A673 (cell line): ENCODE results near the gene MEOX2. TPM values are rescaled to one million over a fixed set of nuclear protein-coding genes. Genes with fewer than 3 reads are reported as not detected.

Experiments
- BruUV-seq: library from RNA; stranded (reverse); fragments of 400-500 nt; replicated peaks from 2 replicates; lab custom pipeline; 2021; lab: Mats Ljungman, UMichigan
- CTCF ChIA-PET: fragments of 300-600 bp; sonication (Branson Sonifier 250); formaldehyde crosslinking; loops from one replicate; lab custom pipeline; 2022; ENCODE audit warnings: antibody characterized with exemption; lab: Charles Lee
- POLR2A ChIA-PET: fragments of 300-600 bp; sonication (Branson Sonifier 250); formaldehyde crosslinking; loops from one replicate; lab custom pipeline; 2022; ENCODE audit warnings: antibody characterized with exemption; ENCODE audit not compliant: low non-redundant PET; lab: Charles Lee
- DNase-seq: peaks from one replicate; pipeline ENCODE4 v3.0.0-alpha.2; 2015; ENCODE audit warnings: low spot score
- H3K27ac ChIP-seq: fragments of 200-600 bp; sonication (generic); 2 replicates; pipeline ENCODE4 v1.5.1; 2016; ENCODE audit warnings: mixed run types, low read depth, mild to moderate bottlenecking, mixed read lengths, antibody characterized with exemption, low read length; ENCODE audit not compliant: poor library complexity, severe bottlenecking
- H3K27me3 ChIP-seq: fragments of 200-600 bp; sonication (generic); replicated peaks from 2 replicates; pipeline ENCODE4 v1.6.1; 2017; ENCODE audit warnings: mixed run types, low read depth, mild to moderate bottlenecking, mixed read lengths, antibody characterized with exemption, low read length; ENCODE audit not compliant: insufficient read depth, poor library complexity
- H3K36me3 ChIP-seq: fragments of 200-600 bp; sonication (generic); 2 replicates; pipeline ENCODE4 v1.6.1; 2016; ENCODE audit warnings: mixed run types, mild to moderate bottlenecking, mixed read lengths, antibody characterized with exemption, low read length; ENCODE audit not compliant: insufficient read depth, poor library complexity, severe bottlenecking
- H3K4me1 ChIP-seq: fragments of 200-600 bp; sonication (generic); 2 replicates; pipeline ENCODE4 v1.6.1; 2017; ENCODE audit warnings: mixed run types, mild to moderate bottlenecking, mixed read lengths, antibody characterized with exemption, low read length; ENCODE audit not compliant: insufficient read depth, poor library complexity, severe bottlenecking
- H3K4me3 ChIP-seq: fragments of 200-600 bp; sonication (generic); 2 replicates; pipeline ENCODE4 v1.5.1; 2016; ENCODE audit warnings: low read depth, mixed run types, mild to moderate bottlenecking, mixed read lengths, low read length; ENCODE audit not compliant: poor library complexity, severe bottlenecking
- H3K9me3 ChIP-seq: fragments of 200-600 bp; sonication (generic); 2 replicates; pipeline ENCODE4 v1.6.1; 2016; ENCODE audit warnings: mixed run types, low read depth, mild to moderate bottlenecking, mixed read lengths, antibody characterized with exemption, low read length; ENCODE audit not compliant: poor library complexity, severe bottlenecking
- CTCF ChIP-seq: fragments of 300-800, 200-600 bp; sonication (generic); conservative IDR thresholded peaks from 2 replicates; pipeline ENCODE4 v1.5.1; 2017; ENCODE audit warnings: low read depth, mild to moderate bottlenecking, antibody characterized with exemption, low read length, moderate library complexity, mixed read lengths
- EZH2 ChIP-seq: fragments of 200-600 bp; sonication (generic); IDR thresholded peaks from 2 replicates; pipeline ENCODE4 v1.6.1; 2017; ENCODE audit warnings: borderline replicate concordance, low read depth, mild to moderate bottlenecking, mixed read lengths, antibody characterized with exemption, low read length; ENCODE audit not compliant: poor library complexity, severe bottlenecking
- intact Hi-C: fragments of 100-400 bp; cut with micrococcal nuclease; formaldehyde crosslinking; loops from one replicate; pipeline ENCODE4 v1.10.0; 2022; ENCODE audit not compliant: unreplicated experiment
- total RNA-seq: library from RNA; stranded (reverse); gene quantifications from 2 replicates; pipeline ENCODE4 v1.2.3, GENCODE V29; 2021

MEOX2 gene
- total RNA-seq, 1 experiment from 2014 or later, result not detected

DNA sequence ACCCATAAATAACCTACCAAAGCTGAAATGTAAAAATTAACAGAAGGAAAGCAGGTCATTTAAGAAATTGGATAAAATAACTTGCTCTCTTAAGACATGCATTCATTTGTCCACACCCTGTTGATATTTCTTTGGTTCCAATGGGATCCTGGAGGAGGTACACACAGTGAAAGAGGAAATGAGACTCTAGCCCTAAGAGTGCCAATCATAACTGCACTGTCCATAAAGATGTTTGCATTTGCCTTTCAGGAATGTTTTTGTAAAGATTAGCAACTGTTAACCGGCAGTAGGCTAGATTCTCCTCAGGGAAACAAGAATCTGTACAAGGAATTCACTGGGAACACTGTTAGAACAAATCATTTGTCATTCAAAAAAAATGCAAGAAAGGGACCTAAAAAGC, 61.0 kb downstream of the MEOX2 start:
- no peaks in the 10 kb centered on the region for H3K36me3 ChIP-seq
- CTCF ChIA-PET, result no interaction called here
- H3K27ac ChIP-seq, result no peak overlapping the region
- H3K4me3 ChIP-seq, result no peak overlapping the region
- intact Hi-C loops, result no loop called here
- H3K9me3 ChIP-seq, result no peaks in the 10 kb centered on the region
- no peaks in the 10 kb centered on the region for H3K27me3 ChIP-seq
- TF ChIP-seq EZH2 (no peak), CTCF (no peak)
- peaks cover 9% of the 10 kb centered on the region for H3K4me1 ChIP-seq
- BruUV-seq, result no TSS peak
- no peak for DNase-seq
- POLR2A ChIA-PET, result no interaction called here

- H3K9me3 ChIP-seq, result no peaks in the 10 kb centered on the region
- DNase-seq, result no peak
- CTCF ChIA-PET, result no interaction called here
- no peak overlapping the region for H3K4me3 ChIP-seq
- peaks cover 10% of the 10 kb centered on the region for H3K4me1 ChIP-seq
- BruUV-seq, result no TSS peak
- POLR2A ChIA-PET, result interaction anchor here (0.6 kb wide), 1 partner anchor 27 kb away, joined by 4 read pairs; no protein-coding TSS in a partner anchor
- no peak overlapping the region for H3K27ac ChIP-seq
- H3K27me3 ChIP-seq, result no peaks in the 10 kb centered on the region
- intact Hi-C loops, result no loop called here
- H3K36me3 ChIP-seq, result no peaks in the 10 kb centered on the region
- TF ChIP-seq CTCF (no peak), EZH2 (no peak)
Measured at GRCh38 chr7:15621468-15621867, 65.0 kb downstream of the MEOX2 start.

DNA sequence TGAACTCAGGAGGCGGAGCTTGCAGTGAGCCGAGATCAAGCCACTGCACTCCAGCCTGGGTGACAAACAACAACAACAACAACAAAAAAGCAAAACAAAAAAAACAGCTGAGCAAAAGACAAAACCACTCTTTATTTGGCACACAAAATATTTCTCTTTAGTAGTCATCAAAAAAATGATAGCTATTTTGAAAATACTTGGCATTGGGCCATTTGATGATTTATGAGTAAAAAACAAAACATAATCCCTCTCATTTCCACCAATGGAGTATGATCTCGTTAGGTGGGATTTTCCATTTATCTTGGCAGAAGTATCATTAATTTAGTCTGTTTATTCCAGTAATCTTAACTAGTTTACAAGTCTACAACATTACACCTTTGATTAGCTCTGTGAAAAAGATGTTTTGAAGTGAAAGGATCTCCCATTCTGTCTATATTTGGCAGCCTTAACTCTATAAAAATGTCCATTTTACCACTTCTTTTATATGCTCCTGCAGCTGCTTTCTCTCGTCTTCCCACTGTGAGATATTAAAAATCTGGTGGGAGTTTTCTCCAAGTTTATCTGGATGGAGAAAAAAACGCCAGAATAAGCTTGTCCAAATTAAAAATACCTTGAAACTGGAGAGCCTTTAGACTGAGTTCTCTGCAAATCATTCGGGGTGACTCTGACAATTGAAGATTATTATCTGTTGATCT, 65.8 kb downstream of the MEOX2 start:
- peaks cover 10% of the 10 kb centered on the region for H3K4me1 ChIP-seq
- CTCF ChIA-PET, result no interaction called here
- no peak overlapping the region for H3K4me3 ChIP-seq
- no peaks in the 10 kb centered on the region for H3K27me3 ChIP-seq
- DNase-seq, result no peak
- H3K9me3 ChIP-seq, result no peaks in the 10 kb centered on the region
- intact Hi-C loops, result no loop called here
- BruUV-seq, result no TSS peak
- H3K27ac ChIP-seq, result no peak overlapping the region
- POLR2A ChIA-PET, result interaction anchor here (0.6 kb wide), 1 partner anchor 28 kb away, joined by 4 read pairs; no protein-coding TSS in a partner anchor
- TF ChIP-seq EZH2, result no peak
- TF ChIP-seq CTCF, result no peak
- no peaks in the 10 kb centered on the region for H3K36me3 ChIP-seq
